HG03066 (cell line): ENCODE results near the gene SLC16A13.
"Not testable (repeated sequence)": the region's sequence is repeated elsewhere in the genome, so short reads cannot be mapped to it uniquely, and the experiment has no call there.

Experiments
- ATAC-seq: cut with Tn5 transposase; IDR thresholded peaks from one replicate; pipeline ENCODE4 v1.9.1; 2021; ENCODE audit warnings: low read depth; ENCODE audit not compliant: unreplicated experiment

Gene SLC16A13

GRCh38 chr17:7058831-7059447 lies 23.1 kb downstream of the SLC16A13 start:
- no peak for ATAC-seq

- no peak for ATAC-seq
Observed at GRCh38 chr17:7060165-7060891, 24.5 kb downstream of the SLC16A13 start.

GRCh38 chr17:7063518-7064094 lies 27.8 kb downstream of the SLC16A13 start:
- ATAC-seq: no peak

- ATAC-seq: no peak
Observed at GRCh38 chr17:7064261-7064660, 28.4 kb downstream of the SLC16A13 start.

GRCh38 chr17:7067198-7067597 lies 31.4 kb downstream of the SLC16A13 start:
- no peak for ATAC-seq

GRCh38 chr17:7068268-7068667 lies 32.5 kb downstream of the SLC16A13 start:
- ATAC-seq: no peak

GRCh38 chr17:7070712-7071111 lies 34.9 kb downstream of the SLC16A13 start:
- ATAC-seq: no peak

- no peak for ATAC-seq
Observed at GRCh38 chr17:7072406-7072805, 36.6 kb downstream of the SLC16A13 start.

GRCh38 chr17:7074931-7075330 lies 39.1 kb downstream of the SLC16A13 start:
- no peak for ATAC-seq

GRCh38 chr17:7077911-7078546 lies 42.2 kb downstream of the SLC16A13 start:
- ATAC-seq: no peak

GRCh38 chr17:7078711-7079110 lies 42.9 kb downstream of the SLC16A13 start:
- no peak for ATAC-seq

- ATAC-seq: no peak
Observed at GRCh38 chr17:7079581-7080455, 44.0 kb downstream of the SLC16A13 start, which contains the start of gene CLEC10A. CLEC10A (minus strand) TSS chr17:7080251; CDS start chr17:7078812, 1,439 bp downstream.

GRCh38 chr17:7080456-7081041 lies 44.7 kb downstream of the SLC16A13 start:
- no peak for ATAC-seq

- no peak for ATAC-seq
Observed at GRCh38 chr17:7081341-7082062, 45.7 kb downstream of the SLC16A13 start.

- ATAC-seq: no peak
Observed at GRCh38 chr17:7083592-7083991, 47.8 kb downstream of the SLC16A13 start.

- no peak for ATAC-seq
Observed at GRCh38 chr17:7084088-7084487, 48.3 kb downstream of the SLC16A13 start.

- not testable (repeated sequence) for ATAC-seq
Observed at GRCh38 chr17:7088442-7088841, 52.6 kb downstream of the SLC16A13 start.

- ATAC-seq: not testable (repeated sequence)
Observed at GRCh38 chr17:7089570-7089969, 53.8 kb downstream of the SLC16A13 start.
